Memory B cell (primary cell): Measurements from ENCODE around the gene PRKAG1.

Experiments
- ATAC-seq: fragments of 150-1000 bp; cut with Tn5 transposase; 2 replicates; pipeline ENCODE4 v1.10.0; 2021; ENCODE audit warnings: low read depth, mild to moderate bottlenecking, moderate library complexity
- DNase-seq, 2 donors: peaks; one replicate each; pipeline ENCODE4 v3.0.0; 2022; ENCODE audit warnings: low spot score in 2 of 2
- H3K27ac Mint-ChIP-seq: one replicate; pipeline ENCODE4 v1.8.0; 2022; ENCODE audit warnings: mild to moderate bottlenecking, moderate library complexity, mixed read lengths
- H3K27me3 Mint-ChIP-seq: one replicate; pipeline ENCODE4 v1.8.0; 2022; ENCODE audit warnings: mixed read lengths
- H3K36me3 Mint-ChIP-seq: one replicate; pipeline ENCODE4 v1.8.0; 2022; ENCODE audit warnings: mild to moderate bottlenecking, mixed read lengths
- H3K4me1 Mint-ChIP-seq: one replicate; pipeline ENCODE4 v1.8.0; 2022; ENCODE audit warnings: mixed read lengths
- H3K4me3 Mint-ChIP-seq: one replicate; pipeline ENCODE4 v1.8.0; 2022; ENCODE audit warnings: mild to moderate bottlenecking, moderate library complexity, mixed read lengths
- H3K9me3 Mint-ChIP-seq: one replicate; pipeline ENCODE4 v1.8.0; 2022; ENCODE audit warnings: mixed read lengths

Gene PRKAG1

GRCh38 chr12:48954841-48955501 lies 63.6 kb downstream of the PRKAG1 start:
- H3K27me3 Mint-ChIP-seq = peaks cover 2% of the 10 kb centered on the region
- DNase-seq (no peak), ATAC-seq (peak; percentile 43)
- peak overlapping the region; percentile 30 for H3K4me3 Mint-ChIP-seq
- peaks cover 45% of the 10 kb centered on the region for H3K4me1 Mint-ChIP-seq
- H3K27ac Mint-ChIP-seq = no peak overlapping the region
- peaks cover 11% of the 10 kb centered on the region for H3K36me3 Mint-ChIP-seq
- H3K9me3 Mint-ChIP-seq = no peaks in the 10 kb centered on the region

- H3K36me3 Mint-ChIP-seq = peaks cover 11% of the 10 kb centered on the region
- no peak overlapping the region for H3K27ac Mint-ChIP-seq
- no peaks in the 10 kb centered on the region for H3K9me3 Mint-ChIP-seq
- ATAC-seq (no peak), DNase-seq (no peak)
- H3K4me1 Mint-ChIP-seq = peaks cover 45% of the 10 kb centered on the region
- no peak overlapping the region for H3K4me3 Mint-ChIP-seq
- H3K27me3 Mint-ChIP-seq = no peaks in the 10 kb centered on the region
Observed at GRCh38 chr12:48954061-48954460, 64.5 kb downstream of the PRKAG1 start.

- Mint-ChIP-seq H3K4me1 (peaks cover 43% of the 10 kb centered on the region), H3K9me3 (no peaks in the 10 kb centered on the region), H3K4me3 (no peak overlapping the region), H3K27ac (no peak overlapping the region), H3K36me3 (peaks cover 15% of the 10 kb centered on the region), H3K27me3 (no peaks in the 10 kb centered on the region)
- DNase-seq (no peak), ATAC-seq (no peak)
Observed at GRCh38 chr12:48952691-48953090, 65.9 kb downstream of the PRKAG1 start.
